Right atrium auricular region (tissue), 2 donors: ENCODE data around the gene EGLN1. TPM values are rescaled to one million over a fixed set of nuclear protein-coding genes. Genes with fewer than 3 reads are reported as not detected.
"Not testable (repeated sequence)": the region's sequence is repeated elsewhere in the genome, so short reads cannot be mapped to it uniquely, and the experiment has no call there.

Source experiments
- DNase-seq: peaks from one replicate; pipeline ENCODE4 v3.0.0-alpha.2; 2019; ENCODE audit warnings: low spot score
- H3K27ac ChIP-seq, 2 donors: fragments of 200-600 bp; sonication (generic); 1 replicate in 1 of 2; 2 replicates in 1 of 2; pipeline ENCODE4 v1.5.1; 2016 to 2019
- H3K27me3 ChIP-seq, 2 donors: fragments of 200-600 bp; sonication (generic); one replicate each; pipeline versions ENCODE4 v1.5.1 to v1.6.0; 2017 to 2019
- H3K36me3 ChIP-seq: fragments of 200-600 bp; sonication (generic); one replicate; pipeline ENCODE4 v1.5.1; 2016
- H3K4me1 ChIP-seq, 2 donors: fragments of 200-600 bp; sonication (generic); one replicate each; pipeline versions ENCODE4 v1.5.1 to v1.6.0; 2017 to 2019
- H3K4me3 ChIP-seq, 2 donors: fragments of 200-600 bp; sonication (generic); 1 replicate in 1 of 2; 2 replicates in 1 of 2; pipeline ENCODE4 v1.5.1; 2017 to 2019; ENCODE audit warnings: mild to moderate bottlenecking in 1 of 2, moderate library complexity in 1 of 2
- H3K9me3 ChIP-seq, 2 donors: fragments of 200-600 bp; sonication (generic); one replicate each; pipeline ENCODE4 v1.5.1; 2019
- total RNA-seq, 2 donors: library from RNA; depleted of rRNA; stranded (reverse); fragments of >200 nt; gene quantifications; one replicate each; pipeline ENCODE4 v1.1.0, GENCODE V29; 2016
- TF ChIP-seq, protein P1 (sequence below), 2 donors: fragments of 200-600 bp; sonication (generic); IDR thresholded peaks; one replicate each; pipeline ENCODE4 v1.5.1; 2019; ENCODE audit warnings: antibody characterized with exemption in 2 of 2

The EGLN1 gene
- total RNA-seq, 2 donors from 2014 or later: 57.9 to 76.7 TPM

DNA sequence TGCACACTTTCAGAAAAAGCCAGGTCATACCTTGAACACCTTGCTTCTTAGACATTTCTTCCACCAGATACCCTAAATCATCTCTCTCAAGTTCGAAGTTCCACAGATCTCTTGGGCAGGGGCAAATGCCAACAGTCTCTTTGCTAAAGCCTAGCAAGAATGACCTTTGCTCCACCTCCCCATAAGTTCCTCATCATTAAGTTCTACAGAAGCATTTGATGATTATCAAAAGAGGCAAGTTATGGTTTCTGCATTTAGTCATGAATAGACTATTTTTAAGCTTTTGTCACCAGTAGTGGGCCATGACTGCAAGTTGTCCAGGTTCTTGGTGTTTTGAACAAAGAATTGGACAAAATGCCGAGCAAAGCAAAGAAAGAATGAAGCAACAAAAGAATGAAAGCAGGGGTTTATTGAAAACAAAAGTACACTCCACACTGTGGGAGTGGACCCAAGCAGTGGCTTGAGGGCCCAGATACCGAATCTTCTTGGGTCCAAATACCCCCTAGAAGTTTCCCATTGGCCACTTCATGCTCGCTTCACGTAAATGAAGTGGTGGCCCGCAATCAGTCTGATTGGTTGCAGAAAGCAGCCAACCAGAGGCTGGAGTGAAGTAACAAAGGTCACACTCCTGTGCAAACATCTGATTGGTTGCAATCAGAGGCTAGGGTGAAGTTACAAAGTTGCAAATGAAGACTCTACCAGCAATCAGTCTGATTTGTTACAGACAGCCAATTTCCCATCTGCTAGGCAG lies 9.8 kb upstream of the EGLN1 start:
- Histone ChIP-seq H3K9me3 (no peaks in the 10 kb centered on the region), H3K27me3 (no peaks in the 10 kb centered on the region), H3K27ac (no peak overlapping the region), H3K4me3 (no peak overlapping the region), H3K4me1 (no peaks in the 10 kb centered on the region), H3K36me3 (no peaks in the 10 kb centered on the region)
- DNase-seq: no peak
- TF ChIP-seq, protein P1, sequence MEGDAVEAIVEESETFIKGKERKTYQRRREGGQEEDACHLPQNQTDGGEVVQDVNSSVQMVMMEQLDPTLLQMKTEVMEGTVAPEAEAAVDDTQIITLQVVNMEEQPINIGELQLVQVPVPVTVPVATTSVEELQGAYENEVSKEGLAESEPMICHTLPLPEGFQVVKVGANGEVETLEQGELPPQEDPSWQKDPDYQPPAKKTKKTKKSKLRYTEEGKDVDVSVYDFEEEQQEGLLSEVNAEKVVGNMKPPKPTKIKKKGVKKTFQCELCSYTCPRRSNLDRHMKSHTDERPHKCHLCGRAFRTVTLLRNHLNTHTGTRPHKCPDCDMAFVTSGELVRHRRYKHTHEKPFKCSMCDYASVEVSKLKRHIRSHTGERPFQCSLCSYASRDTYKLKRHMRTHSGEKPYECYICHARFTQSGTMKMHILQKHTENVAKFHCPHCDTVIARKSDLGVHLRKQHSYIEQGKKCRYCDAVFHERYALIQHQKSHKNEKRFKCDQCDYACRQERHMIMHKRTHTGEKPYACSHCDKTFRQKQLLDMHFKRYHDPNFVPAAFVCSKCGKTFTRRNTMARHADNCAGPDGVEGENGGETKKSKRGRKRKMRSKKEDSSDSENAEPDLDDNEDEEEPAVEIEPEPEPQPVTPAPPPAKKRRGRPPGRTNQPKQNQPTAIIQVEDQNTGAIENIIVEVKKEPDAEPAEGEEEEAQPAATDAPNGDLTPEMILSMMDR (IDR thresholded peaks at IDR 0.05): no peak

- H3K9me3 ChIP-seq, H3K4me1 ChIP-seq, H3K27me3 ChIP-seq, H3K27ac ChIP-seq, H3K36me3 ChIP-seq, DNase-seq, H3K4me3 ChIP-seq: not testable (repeated sequence)
Measured at GRCh38 chr1:231430678-231431352, 8.7 kb upstream of the EGLN1 start.

GRCh38 chr1:231428377-231428776 lies 6.3 kb upstream of the EGLN1 start:
- Histone ChIP-seq H3K9me3 (no peaks in the 10 kb centered on the region), H3K4me1 (peaks cover 0 to 17% of the 10 kb centered on the region in 2 donors), H3K36me3 (no peaks in the 10 kb centered on the region), H3K4me3 (no peak overlapping the region), H3K27me3 (no peaks in the 10 kb centered on the region), H3K27ac (no peak overlapping the region)
- TF ChIP-seq, protein P1 (IDR thresholded peaks at IDR 0.05): no peak
- no peak for DNase-seq

DNA sequence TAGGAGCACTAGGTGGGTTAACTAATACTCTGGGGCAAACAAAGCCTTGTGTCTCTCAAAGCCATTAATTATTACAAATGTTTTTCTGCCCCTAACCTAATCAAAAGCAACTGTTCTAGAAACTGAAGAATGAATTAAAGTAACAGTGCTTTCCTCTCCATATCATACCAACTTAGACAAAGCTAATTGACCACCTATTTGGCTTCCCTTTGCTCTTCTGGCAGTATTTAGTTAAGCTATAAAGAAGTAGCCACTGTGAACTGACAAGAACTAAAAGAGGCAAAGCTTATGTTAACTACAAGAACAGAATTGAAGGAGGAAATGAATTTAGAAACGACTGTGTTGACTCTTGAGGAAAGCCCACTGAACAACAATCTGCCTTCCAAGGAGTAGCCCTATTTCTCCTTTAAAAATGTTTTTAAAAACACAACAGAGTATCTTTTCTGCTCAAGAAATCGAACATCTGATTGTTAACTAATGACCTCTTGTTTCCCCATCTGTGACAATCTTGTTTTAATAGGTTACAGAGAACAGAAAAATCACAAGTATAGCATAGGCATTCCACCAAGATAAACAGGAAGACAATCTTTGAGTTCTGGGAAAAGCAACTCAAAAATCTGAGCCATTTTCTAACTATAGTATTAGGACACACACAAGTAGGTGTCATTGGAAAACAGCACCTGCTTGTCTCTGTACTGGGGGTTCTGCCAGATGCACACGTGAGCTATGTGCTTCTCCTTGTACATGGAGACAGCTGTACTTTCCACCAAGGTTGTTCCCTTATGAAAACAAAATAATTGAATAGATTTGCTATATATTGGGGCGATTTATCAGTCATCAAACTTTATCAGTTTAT lies 3.1 kb upstream of the EGLN1 start:
- H3K36me3 ChIP-seq: no peaks in the 10 kb centered on the region
- H3K27me3 ChIP-seq: no peaks in the 10 kb centered on the region
- peaks cover 0 to 24% of the 10 kb centered on the region in 2 donors for H3K4me1 ChIP-seq
- TF ChIP-seq, protein P1 (IDR thresholded peaks at IDR 0.05): no peak
- H3K27ac ChIP-seq: peak overlapping the region; percentile 67 to 99
- DNase-seq: peak; percentile 65
- H3K9me3 ChIP-seq: no peaks in the 10 kb centered on the region
- no peak overlapping the region for H3K4me3 ChIP-seq

- Histone ChIP-seq H3K27me3 (no peaks in the 10 kb centered on the region), H3K9me3 (no peaks in the 10 kb centered on the region), H3K27ac (peak overlapping the region; percentile 99), H3K4me3 (no peak overlapping the region), H3K4me1 (peaks cover 0 to 36% of the 10 kb centered on the region in 2 donors), H3K36me3 (peaks cover 4% of the 10 kb centered on the region)
- no peak for DNase-seq
- TF ChIP-seq, protein P1 (IDR thresholded peaks at IDR 0.05): no peak
Measured at GRCh38 chr1:231423648-231424047, 1.6 kb upstream of the EGLN1 start.
